GM12874 (cell line): Measurements from ENCODE around the gene VMAC.

Source experiments
- TF ChIP-seq, protein P1 (sequence below): IDR thresholded peaks from 2 replicates; pipeline ENCODE4 v1.5.1; 2011; ENCODE audit warnings: low read depth, mild to moderate bottlenecking, control low read depth, low read length, moderate library complexity; ENCODE audit not compliant: insufficient read depth

The VMAC gene

DNA sequence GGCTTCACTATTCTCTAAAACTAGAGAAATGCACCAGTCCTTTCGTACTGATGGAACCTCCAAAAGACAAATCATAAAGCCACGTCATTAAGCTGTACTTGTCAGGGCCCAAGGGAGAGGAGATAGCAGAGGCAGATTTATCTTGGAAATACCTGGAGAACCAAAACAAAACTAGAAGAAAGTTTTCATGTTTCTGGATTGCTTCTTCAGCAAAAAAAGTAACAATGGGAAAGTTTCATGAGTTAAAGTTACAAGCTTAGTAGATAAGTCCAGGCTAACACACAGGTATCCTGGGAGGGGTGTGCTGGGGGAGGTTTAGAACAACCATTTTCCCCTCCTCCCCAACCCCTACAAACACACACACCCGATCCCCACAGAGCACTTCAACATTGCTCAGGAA is 51.7 kb downstream of the VMAC start:
- TF ChIP-seq, protein P1, sequence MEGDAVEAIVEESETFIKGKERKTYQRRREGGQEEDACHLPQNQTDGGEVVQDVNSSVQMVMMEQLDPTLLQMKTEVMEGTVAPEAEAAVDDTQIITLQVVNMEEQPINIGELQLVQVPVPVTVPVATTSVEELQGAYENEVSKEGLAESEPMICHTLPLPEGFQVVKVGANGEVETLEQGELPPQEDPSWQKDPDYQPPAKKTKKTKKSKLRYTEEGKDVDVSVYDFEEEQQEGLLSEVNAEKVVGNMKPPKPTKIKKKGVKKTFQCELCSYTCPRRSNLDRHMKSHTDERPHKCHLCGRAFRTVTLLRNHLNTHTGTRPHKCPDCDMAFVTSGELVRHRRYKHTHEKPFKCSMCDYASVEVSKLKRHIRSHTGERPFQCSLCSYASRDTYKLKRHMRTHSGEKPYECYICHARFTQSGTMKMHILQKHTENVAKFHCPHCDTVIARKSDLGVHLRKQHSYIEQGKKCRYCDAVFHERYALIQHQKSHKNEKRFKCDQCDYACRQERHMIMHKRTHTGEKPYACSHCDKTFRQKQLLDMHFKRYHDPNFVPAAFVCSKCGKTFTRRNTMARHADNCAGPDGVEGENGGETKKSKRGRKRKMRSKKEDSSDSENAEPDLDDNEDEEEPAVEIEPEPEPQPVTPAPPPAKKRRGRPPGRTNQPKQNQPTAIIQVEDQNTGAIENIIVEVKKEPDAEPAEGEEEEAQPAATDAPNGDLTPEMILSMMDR = no peak

DNA sequence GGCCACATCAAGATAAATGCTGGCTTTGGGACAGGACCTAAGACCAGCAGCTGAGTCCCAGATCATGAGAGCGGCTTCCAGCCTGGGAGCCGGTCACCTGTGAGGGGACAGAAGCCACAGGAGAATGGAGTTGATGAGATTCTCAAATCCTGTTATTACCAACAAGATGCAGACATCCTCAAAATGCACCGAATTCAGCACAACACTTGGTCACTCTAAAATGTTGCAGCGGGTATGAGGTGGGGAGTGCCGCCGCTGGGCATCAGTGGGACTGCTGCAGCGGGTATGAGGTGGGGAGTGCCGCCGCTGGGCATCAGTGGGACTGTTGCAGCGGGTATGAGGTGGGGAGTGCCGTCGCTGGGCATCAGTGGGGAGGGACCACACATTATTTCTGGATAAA is 52.1 kb downstream of the VMAC start:
- TF ChIP-seq, protein P1 = no peak

DNA sequence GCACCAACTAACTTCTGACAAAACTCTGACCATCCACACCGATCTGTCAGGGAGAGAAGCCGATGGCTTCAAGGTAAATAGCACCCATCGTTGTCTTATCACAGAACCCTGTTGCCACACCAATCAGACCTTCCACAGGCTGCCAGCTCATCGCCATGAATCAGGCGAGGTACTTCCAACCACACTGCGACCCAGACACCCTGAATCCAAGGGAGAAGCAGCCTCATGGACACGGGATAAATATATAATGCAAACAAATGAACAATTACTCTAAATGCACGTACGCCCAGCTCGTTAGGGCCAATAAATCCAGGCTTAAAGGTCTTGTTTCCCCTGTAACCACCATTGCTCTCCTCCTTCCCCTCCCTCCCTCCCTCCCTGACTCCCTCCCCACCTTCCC is 52.5 kb downstream of the VMAC start:
- TF ChIP-seq, protein P1 = no peak

DNA sequence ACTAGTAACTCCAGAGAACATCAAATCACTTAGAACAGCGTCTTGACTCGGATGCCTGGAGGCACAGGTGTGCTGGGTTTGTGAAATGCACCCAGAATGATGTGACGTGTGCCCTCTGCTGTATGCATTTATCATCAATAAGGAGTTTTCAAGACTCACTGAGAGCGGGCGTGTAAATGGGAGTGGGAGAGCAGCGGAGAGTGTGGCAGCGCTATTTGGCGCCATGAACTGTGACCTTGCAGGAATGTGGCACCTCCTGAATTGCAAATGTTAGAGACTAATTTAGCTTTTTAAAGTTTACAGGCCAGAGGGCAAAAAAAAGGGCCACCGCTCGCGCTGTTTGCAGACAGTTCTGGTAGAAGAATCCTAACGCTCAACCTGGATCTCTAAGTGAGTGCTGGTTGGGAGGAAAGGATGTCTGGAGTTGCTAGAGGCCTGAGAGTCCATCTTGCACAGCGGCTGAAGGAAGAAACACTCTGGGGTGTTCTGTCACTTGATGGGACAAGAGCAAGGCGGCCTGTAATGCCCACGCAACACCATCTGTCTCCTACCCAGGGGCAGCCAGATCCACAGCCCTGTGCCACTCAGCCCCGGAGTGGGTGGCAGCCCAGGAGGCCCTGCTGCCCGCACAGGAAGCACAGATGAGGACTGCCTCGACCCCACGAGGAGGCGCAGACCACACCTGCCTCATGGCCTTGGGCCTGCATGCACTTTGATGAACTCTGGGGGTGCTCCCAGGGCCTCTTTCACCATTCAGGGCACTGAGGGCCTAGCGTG is 53.6 kb downstream of the VMAC start:
- TF ChIP-seq, protein P1 = no peak

DNA sequence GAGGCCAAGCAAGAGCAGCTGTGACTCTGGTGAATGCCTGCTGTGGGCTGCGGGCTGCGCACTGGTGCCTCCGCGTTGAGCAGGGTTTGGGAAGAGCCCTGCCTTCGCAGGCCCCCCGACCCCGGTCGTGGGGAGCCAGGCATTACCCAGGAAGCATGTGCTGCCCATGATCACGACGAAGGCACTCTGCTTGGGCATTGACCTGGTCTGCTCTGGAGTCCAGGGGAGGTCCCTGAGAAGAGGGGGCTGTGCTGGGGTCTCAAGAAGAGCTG is 54.1 kb downstream of the VMAC start:
- TF ChIP-seq, protein P1 = no peak

DNA sequence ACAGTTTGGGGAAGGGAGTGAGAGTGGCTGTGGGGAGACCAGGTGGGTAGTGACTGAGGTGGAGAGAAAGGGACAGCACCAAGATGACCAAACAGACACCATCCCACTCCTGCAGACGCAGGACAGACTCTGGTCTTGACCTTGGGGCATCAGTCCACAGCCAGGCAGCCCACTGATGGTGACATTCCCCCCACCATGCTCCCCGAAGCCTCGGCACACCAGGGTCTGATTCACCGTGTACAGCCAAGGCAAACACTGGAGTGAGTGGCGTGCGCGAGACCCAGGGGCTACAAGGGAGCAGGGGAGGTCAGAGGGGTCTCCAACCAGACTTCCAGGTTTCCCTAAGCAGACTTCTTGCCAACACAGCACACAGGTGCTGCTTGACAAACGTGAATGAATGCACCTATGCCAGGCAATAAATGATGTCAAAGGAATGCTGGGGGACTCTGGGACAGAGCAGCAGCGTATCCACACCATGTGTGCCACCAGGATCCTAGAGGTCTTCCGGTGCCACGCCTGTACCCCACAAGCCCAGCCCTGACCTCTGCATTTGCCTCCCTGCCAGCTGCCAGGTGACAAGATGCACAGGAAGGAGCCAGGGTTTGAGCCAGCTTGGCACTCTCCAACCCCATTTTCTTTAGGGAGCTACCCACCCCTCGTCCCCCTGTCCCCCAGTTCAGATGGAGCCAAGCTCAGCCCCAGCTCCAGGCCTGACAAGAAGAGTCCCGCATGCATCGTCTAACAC is 54.8 kb downstream of the VMAC start:
- TF ChIP-seq, protein P1 = no peak
